Measurements from ENCODE around the gene GRK6. TPM values are rescaled to one million over a fixed set of nuclear protein-coding genes. Genes with fewer than 3 reads are reported as not detected.
A peak's percentile ranks its signal among the peaks of the same experiment; 100 is the strongest.

GRK6 gene
- polyA plus RNA-seq, 10 donors = 12.1 to 23.3 (median 17.2) TPM

DNA sequence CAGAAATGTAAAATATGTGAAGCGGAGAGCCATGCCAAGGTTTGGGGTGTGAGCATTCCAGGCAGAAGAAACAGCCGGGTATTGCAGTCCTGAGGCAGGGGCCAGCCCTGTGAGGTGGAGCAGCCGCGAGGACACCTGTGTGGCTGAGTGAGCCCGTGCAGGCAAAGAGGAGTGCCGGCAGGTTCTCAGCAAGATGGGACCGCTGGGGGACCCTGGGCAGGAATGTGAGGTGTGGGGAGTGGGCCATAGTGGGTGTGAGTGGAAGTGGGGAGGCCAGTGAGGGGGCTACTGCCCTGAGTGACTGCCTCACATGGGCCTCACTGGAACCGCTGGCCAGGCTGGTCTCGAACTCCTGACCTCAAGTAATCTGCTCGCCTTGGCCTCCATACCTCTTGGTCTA is 12.0 kb downstream of the GRK6 start:
- DNase-seq = no peak

DNA sequence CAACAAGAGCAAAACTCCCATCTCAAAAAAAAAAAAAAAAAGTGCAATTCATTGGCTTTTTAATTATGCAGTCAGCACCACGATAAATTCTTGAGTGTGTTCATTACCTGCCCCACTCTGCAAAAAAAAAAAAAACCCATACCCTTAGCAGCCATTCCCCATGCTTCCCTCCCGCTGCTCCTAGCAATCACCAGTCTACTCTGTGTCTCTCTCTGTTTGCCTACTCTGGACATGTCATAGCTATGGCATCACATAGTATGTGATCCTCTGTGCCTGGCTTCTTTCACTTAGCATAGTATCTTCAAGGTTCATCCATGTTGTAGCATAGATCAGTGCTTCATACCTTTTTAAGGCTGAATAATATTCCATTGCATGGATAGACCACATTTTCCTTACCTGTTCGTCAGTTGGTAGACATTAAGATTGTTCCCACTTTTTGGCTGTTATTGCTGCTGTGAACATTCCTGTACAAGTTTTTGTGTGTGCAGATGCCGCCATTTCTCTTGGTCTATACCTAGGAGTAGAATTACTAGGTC is 13.1 kb downstream of the GRK6 start:
- DNase-seq = no peak

DNA sequence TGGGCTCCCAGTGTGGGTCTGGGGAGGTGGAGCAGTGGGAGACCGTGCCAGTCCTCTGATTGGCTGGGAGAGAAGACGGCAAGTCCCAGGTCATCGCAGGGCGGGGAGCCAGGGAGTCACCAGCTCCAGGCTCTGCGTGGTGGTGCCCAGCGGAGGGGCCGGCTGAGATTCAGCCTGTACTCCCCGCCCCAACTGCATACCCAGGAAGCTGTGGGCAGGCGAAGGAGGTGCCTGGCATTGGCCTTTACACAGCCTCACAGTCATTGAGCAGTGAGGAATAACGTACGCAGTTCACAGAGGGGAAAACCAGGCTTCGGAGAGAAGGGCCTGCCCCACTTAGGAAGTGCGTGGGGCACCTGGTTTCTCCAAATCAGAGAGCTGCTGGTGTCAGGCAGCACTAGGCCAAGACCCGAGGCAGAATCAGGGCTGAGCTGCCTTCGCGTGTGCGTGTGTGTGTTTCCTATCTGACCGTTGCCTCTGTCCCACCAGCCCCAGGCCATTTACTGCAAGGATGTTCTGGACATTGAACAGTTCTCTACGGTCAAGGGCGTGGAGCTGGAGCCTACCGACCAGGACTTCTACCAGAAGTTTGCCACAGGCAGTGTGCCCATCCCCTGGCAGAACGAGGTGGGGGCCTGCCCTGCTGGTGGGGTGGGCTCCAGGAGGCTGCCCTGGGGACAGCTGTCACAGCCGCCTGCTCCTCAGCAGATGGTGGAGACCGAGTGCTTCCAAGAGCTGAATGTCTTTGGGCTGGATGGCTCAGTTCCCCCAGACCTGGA is 13.9 kb downstream of the GRK6 start:
- no peak for DNase-seq

DNA sequence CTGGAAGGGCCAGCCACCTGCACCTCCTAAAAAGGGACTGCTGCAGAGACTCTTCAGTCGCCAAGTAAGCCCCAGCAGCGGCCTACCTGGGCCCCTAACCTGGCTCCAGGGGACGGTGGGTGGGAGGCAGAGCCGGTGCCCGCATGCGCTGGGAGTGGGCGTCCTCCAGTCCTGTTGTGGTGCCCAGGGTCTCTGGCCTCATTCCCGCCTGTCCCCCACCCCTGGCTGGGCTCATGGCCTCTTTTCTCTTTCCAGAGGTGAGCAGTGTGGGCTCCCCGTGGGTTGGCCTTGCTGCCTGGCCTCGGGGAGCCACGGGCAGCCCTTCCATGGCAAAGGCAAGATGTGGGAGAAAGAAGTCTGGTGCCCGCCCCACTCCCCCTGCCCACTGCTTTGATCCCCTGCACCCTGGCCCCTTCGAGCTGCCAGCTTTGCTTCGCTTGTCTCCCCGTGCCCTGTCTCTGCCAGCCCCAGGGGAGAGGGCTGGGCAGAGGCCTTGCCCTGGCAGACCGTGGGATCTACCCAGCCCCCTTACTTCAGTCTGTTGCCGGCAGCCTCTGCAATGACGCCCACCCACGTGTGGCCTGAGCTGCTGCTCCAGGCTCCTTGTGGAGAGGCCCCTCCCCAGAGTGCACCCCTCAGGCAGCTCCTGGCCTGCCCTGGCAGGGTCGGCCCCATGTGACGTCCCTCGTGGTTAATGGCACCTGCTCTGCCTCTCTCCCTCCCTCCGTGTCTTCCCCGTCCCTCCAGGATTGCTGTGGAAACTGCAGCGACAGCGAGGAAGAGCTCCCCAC is 14.7 kb downstream of the GRK6 start:
- no peak for DNase-seq

DNA sequence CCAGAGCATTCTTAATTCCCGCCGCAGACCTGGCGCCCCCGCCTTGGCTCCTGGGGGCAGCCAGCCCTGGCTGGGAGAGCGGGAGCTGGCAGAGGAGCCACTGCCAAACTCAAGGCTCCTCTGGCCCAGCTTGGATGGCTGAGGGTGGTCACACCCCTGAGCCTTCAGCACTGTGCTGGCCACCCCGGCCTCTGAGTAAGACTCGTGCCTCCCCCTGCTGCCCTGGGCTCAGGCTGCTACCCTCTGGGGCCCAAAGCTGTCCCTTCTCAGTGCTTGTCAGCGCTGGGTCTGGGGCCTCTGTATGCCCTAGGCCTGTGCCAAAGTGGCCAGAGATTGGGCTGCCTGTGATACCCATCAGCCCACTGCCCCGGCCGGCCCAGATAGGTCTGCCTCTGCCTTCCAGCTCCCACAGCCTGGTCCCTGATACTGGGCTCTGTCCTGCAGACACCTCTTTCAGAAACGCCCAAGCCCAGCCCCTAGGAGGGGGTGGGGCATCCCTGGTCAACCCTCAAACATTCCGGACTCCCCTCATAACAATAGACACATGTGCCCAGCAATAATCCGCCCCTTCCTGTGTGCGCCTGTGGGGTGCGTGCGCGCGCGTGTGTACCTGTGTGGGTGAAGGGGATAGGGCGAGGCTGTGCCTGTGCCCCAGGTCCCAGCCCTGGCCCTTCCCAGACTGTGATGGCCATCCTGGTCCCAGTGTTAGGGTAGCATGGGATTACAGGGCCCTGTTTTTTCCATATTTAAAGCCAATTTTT is 15.8 kb downstream of the GRK6 start:
- no peak for DNase-seq

DNA sequence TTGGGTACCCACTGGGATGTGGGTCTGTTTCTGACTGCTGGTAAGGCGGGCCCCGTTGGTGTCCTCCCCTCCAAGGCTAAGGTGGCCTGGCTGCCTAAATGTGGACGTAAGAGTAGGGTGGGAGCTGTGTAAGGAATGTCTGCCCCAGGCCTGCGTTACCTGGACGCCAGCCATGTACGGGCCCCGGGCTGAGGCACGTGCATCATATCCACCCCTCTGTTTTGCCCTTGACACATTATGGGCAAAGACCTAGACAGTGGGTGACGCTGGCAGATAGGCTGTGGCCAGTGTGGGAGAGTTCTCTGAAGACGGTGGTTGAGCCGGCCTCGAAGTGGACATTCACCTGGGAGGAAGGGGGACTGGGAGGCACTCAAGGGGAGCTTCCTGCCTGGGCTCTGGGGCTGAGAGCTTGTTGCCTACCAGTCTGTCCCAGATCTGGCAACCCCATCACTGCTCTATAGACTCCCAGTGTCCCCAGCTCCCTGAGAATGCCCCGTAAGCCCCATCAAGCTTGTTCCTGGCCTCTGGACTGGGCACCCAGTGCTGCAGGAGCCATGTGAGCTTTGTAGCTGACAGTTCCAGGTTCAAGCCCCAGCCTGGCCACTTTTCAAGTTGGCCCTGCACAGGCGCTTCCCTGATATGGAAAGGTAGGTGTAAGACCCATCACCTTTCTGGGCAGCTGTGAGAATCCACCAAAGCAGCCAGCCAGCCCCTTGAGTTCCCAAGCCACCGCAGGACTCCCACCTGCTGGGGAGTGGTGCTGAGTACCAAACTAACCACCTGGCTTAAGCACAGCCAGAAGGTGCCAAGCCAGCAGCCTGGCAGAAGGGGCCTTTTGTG is 16.9 kb downstream of the GRK6 start:
- no peak for DNase-seq

DNA sequence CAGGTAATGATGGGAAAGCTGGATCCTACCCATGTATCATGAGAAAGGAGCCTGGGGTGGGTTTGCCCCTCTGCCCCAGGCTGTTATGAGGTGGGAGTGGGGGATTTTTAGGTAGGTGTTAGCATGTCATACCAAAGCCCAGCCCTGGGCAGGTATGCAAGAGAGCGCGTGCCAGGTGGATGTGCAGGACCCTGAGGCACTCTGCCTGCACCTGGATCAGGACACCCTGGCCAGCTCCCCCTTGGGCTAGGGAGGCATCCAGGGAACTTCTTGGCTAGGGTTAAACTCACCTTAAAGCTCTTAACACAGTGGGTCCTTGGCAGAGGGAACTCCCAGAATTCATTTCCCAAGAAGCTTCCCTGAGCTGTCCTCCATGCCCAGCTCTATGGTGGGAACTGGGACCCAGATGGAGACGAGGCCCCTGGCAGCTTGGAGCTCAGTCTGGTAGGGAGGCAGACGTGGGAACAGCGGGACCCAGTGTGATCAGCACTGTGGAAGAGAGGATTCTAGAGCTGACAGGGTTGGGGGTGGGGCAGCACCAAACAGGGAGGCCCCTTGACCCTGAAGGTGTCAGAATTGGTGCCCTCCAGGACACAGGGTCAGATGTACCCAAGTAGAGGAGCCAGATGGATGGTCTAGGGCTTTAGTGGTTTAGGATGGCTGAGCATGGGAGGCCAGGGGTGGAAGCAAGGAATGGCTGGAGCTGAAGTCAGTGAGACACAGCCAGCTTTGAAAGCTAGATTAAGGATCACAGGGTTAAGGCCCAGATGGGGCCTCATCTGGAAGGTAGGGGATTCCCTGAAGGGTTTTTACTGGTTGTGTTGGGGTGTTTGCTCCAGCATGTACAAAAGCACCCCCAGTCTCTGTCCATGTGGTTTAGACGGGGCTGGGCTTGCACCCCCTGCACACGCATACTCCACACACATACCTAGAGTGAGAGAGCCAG is 17.9 kb downstream of the GRK6 start:
- DNase-seq = no peak

DNA sequence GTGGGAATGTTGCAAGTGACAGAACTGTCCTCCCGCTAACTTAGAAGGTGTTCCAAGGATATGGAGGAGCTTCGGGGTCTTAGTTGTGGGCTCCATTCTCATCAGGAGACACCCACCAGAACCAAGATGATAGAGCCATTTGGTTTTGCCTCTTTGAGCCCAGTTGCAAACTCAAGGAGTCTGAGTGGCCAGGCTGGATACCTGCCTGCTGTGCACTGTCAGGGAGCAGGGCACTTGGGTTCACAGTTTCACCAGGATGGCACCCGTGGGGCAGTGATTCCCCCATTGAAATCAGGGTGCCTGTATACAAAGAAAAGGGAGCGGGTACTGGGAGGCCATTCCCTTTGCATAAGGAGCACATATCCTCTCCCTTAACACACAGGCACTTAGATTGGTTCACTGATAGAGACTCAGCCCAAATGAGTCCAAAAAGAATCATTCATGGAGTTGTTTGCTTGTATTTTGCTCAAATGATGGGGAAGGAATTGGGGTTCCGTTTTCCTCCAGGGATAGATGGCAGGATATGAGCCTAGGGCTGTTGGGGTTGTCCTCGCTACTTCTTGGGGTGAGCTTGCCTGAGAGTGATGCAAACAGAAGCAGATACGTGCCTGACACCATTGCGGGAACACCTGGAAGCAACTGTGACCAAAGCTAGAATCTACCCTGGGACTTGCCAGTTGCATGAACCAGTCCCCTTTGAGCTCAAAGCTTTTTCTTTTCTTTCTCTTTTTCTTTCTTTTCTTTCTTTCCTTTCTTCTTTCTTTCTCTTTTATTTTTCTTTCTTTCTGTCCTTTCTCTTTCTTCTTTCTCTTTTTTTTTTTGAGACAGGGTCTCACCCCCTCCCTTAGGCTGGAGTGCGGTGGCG is 18.8 kb downstream of the GRK6 start:
- DNase-seq = no peak

DNA sequence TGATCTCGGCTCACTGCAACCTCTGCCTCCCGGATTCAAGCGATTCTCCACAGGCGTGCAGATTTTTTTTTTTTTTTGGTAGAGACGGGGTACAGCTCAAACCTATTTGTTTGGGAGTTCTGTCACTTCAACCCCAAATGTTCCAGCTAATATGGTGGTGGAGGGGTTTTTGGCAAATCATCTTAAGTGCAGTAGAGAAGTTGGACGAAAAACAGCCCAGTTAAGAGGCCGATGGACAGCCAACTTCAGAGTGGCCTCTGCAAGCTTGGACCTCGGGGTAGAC is 19.4 kb downstream of the GRK6 start:
- no peak for DNase-seq

DNA sequence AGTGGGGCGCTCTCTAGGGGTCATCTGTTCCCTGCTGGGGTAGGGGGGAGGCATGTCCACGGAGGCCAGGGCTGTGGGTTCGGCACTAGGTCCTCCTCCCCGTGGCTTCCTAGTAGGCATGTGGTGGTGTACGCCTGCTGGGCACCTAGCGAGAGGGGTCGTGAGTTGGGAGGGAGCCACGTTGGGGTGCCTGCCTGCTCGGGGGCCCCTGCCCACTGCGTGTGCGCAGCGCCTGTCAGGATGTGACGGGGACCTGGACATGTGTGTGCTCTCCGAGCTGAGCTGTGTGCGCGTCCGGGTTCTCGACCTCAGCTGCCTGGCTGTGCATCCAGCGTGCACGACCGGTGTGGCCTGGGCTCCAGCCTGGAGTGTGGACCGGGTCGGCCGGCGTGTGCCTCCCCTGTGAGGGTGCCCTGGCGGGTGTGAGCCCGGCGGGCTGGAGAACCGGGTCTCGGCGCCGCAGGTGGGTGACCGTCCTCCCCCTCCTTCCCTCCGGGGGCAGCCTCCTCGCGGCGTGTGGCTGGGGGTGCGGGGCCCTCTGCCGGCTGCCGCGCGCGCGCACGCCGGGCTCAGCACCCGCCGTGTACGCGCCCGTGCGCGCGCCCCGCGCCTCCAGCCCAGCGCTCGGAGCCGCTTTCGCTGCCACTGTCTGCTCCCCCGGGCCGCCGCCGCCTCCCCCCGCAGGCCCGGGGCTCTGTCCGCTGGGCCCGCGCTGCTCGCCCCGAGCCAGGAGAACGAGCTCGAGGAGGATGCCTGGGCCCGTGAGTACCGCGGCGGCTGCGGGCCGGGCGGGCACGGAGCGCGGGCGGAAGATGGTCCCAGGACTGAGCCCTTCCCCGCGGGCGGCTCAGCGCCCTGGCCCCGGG is 20.0 kb downstream of the GRK6 start, which contains the start of gene PRR7:
Gene PRR7 (plus strand): TSS at position 615 of the 866 bp plus-strand sequence. CDS start 8,254 bp downstream, outside the sequence.
- peak; percentile 52 to 88 (median 81) for DNase-seq

DNA sequence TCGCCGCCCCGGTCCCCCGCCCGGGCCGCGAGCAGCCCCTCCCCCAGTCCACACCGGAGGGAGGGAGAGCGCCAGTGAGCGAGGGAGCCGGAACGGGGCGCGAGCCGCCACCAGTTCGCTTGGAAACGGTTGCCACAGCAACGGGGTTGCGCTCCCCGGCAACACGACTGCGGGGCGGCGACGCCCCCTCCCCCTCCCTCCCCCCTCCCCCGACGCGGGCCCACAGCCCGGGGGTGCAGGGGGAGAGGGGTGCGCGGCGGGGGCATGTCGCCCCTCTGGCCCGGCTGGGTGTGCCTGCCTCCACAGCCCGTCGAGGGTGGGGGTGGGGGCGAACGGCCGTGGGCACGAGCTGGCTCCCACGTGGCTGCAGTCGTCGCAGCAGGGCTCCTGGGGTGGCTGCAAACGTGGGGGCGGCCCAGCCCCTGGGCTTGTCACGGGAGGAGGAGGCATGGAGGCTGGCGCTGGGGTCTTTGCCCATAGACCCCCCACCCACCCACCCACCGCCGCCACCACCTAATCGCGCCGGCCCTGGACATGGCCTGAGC is 20.7 kb downstream of the GRK6 start:
- peak in 2 of 3 donors; percentile 67 to 77 for DNase-seq

DNA sequence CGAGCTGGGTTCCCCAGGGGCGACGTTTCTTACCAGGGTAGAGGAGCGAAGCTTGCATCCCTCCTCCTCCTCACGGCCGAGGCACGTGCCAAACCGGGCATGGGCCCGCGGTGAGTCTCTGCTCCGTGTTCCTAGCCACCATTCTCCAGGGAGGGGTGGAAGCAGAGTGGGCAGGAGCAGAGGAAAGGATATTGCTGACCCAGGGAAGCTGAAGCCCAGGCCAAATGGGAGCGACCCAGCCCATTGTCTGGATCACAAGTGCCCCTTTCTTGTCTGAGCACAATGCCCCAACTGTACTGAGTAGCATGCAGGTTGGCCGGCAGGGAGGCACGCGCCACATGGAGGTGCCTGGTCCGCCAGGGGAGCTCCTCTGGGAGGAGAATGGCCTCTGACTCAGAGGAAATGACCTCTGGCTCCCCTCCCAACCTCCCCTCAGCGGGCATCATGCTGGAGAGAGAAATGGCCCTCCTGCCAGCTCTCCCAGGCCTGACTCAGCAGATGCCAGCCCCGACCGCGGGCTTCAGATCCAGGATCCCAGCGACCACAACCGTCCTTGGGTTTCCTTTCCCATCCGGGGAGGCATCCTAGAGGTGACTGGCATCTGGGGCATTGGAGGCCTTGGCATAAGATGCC is 21.3 kb downstream of the GRK6 start:
- DNase-seq = no peak

DNA sequence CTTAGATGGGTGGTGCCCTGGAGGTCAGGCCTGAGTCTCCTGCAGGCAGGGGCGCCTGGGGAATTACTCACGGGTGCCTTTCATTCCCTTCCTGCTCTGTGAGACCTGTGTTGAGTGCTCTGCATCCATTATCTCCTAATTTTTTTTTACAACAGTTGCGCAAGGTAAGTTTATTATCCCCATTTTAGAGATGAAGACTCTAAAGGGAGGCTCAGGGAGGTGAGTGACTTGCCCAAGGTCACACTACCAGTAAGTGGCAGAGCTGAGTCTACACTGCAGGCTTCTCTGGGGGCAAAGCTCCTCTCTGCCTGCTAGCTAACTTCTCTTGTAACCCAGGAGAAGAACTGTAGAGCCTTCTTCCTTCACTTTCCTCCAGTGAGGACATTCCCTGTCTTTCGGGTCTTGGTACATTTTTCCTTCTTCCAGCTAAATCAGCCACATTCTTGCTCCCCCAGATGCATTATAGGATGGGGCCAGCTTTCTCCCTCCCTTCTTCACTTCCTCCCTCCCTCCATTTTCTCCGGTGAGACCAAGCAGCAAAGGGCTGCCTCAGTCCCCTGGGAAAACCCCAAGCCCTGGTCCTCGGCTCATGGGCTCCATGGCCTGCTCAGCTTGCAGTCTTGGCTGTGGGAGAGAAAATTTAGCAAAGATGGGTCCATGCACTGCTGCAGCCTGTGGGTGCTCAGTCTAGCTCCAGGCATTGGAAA is 21.9 kb downstream of the GRK6 start:
- DNase-seq = no peak

DNA sequence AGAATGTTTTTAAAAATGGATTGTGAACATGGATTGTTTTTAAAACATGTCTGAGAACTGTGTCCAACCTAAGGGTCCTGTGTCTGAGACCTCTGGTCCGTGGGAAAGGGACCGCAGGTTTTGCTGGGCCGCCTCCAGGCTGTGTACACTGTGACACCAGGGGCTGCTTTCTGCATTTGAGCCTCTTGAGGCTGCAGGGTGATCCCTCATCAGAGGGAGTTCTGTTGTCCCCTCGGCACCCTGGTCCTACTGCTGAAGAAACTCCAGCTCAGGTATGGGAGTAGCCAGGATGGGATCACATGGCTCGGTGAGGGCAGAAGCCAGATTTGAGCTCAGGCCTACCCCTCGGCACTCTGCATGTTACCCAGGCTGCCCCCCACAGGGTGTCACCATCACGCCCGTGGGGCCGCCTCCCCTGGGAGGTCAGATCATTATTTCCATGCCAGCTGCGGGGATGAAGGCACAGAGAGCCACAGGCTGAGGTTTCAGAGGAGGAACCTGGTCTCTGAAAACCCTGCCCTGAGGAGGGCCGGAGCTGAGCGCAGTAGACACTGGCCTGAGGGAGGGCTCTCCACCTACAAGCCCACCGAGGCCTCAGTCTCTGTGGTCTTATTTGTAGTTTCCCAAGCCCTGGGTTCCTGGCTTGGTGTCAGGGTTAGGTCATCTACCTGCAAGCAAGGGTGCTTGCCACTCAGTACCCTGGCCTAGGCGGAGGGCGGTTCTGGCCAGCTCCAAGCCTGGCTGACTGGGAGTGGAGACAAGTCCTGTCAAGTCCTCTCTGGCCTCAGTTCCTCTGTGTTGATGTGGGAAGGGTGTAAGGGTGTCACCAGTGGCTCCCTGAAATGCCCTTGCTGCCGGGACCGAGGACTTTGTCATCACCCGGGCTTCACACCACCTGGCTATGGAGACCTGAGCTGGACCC is 22.9 kb downstream of the GRK6 start:
- no peak for DNase-seq

DNA sequence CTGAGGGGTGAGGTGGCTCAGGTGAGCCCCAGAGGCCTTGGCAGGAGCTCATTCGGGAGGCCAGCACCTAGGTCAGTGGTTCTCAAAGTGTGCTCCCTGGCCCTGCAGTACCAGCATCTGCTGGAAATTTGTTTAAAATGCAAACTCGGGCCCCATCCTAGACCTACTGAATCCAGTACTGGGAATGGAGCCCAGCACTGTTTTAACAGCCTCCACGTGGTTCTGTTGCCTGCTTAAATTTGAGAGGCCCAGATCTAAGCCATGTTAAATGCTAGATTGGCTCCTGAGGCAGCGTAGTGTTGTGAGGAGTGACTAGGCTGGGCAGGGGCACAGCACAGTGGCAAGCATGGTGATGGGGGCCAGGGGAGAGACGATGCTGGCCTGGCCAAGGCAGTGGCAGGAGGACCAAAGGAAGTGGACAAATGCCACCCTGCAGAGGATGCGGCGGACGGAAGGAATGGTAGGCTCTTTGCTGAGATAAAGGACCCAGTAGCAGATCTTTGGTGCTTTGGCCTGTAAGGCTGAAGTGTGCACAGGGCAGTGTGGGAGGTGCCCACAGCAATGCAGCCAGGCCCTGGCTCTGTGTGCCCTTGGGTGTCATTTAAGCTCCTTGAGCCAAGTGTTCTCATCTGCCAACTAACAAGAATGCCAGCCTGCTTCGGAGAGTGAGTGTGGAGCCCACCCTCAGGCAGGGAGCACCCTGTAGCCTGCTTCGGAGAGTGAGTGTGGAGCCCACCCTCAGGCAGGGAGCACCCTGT is 24.4 kb downstream of the GRK6 start:
- DNase-seq = no peak
